IMR-90 (cell line): ENCODE data around the gene ADCY1. TPM values are rescaled to one million over a fixed set of nuclear protein-coding genes. Genes with fewer than 3 reads are reported as not detected.

Experiments used
- ATAC-seq: fragments of 200-7000 bp; cut with Tn5 transposase; 2 replicates; pipeline ENCODE4 v1.9.1; 2020; ENCODE audit warnings: low read depth, mild to moderate bottlenecking, moderate library complexity
- BruUV-seq: library from RNA; stranded (reverse); fragments of 400-500 nt; replicated peaks from 2 replicates; lab custom pipeline; 2021; lab: Mats Ljungman, UMichigan
- CTCF ChIA-PET: fragments of 300-600 bp; formaldehyde crosslinking; extraction: SDS; loops from one replicate; lab custom pipeline; 2021; ENCODE audit warnings: antibody characterized with exemption; lab: Yijun Ruan, JAX
- POLR2A ChIA-PET: fragments of 300-600 bp; sonication (Branson Sonifier 250); formaldehyde crosslinking; loops from one replicate; lab custom pipeline; 2022; ENCODE audit warnings: antibody characterized with exemption; ENCODE audit not compliant: unreplicated experiment; lab: Charles Lee
- DNase-seq: peaks from one replicate; pipeline ENCODE4 v3.0.0; 2013
- H2AFZ ChIP-seq: replicated peaks from 2 replicates; pipeline ENCODE3; 2013; ENCODE audit warnings: low read length, mild to moderate bottlenecking; ENCODE audit not compliant: poor library complexity
- H2AK5ac ChIP-seq: 2 replicates; pipeline ENCODE4 v1.6.1; 2013; ENCODE audit warnings: low read depth, low read length, inconsistent platforms
- H2AK9ac ChIP-seq: replicated peaks from 2 replicates; pipeline ENCODE3; 2013; ENCODE audit warnings: mild to moderate bottlenecking, low read depth, low read length, moderate library complexity; ENCODE audit not compliant: poor library complexity
- H2BK120ac ChIP-seq: 2 replicates; pipeline ENCODE4 v1.6.1; 2013; ENCODE audit warnings: low read depth, low read length, inconsistent platforms
- H2BK15ac ChIP-seq: 3 replicates; pipeline ENCODE4 v1.6.1; 2013; ENCODE audit warnings: low read depth, low read length, inconsistent platforms
- H2BK20ac ChIP-seq: 2 replicates; pipeline ENCODE4 v1.6.1; 2013; ENCODE audit warnings: low read depth, mild to moderate bottlenecking, inconsistent platforms, low read length, moderate library complexity
- H2BK5ac ChIP-seq: 2 replicates; pipeline ENCODE4 v1.6.1; 2013; ENCODE audit warnings: mild to moderate bottlenecking, low read depth, low read length, inconsistent platforms; ENCODE audit not compliant: poor library complexity, severe bottlenecking
- H3K14ac ChIP-seq: replicated peaks from 2 replicates; pipeline ENCODE4 v1.6.1; 2013; ENCODE audit warnings: low read depth, low read length, inconsistent platforms
- H3K18ac ChIP-seq: 2 replicates; pipeline ENCODE4 v1.6.1; 2013; ENCODE audit warnings: low read depth, low read length, control low read depth
- H3K23ac ChIP-seq: 2 replicates; pipeline ENCODE4 v1.6.1; 2013; ENCODE audit warnings: low read depth, low read length, inconsistent platforms
- H3K27ac ChIP-seq: 2 replicates; pipeline ENCODE4 v1.5.1; 2013; ENCODE audit warnings: mild to moderate bottlenecking, control low read depth, low read length; ENCODE audit not compliant: insufficient read depth
- H3K27me3 ChIP-seq: 2 replicates; pipeline ENCODE4 v1.6.1; 2013; ENCODE audit warnings: low read length; ENCODE audit not compliant: control insufficient read depth, insufficient read depth
- H3K36me3 ChIP-seq: 2 replicates; pipeline ENCODE4 v1.6.1; 2013; ENCODE audit warnings: low read length, mixed read lengths; ENCODE audit not compliant: control insufficient read depth, insufficient read depth
- H3K4ac ChIP-seq: 2 replicates; pipeline ENCODE4 v1.6.1; 2013; ENCODE audit warnings: low read depth, low read length, inconsistent platforms
- H3K4me1 ChIP-seq: 2 replicates; pipeline ENCODE4 v1.6.1; 2013; ENCODE audit warnings: low read length, mixed read lengths; ENCODE audit not compliant: control insufficient read depth, insufficient read depth
- H3K4me2 ChIP-seq: 2 replicates; pipeline ENCODE4 v1.6.1; 2013; ENCODE audit warnings: low read depth, mild to moderate bottlenecking, control low read depth, low read length, moderate library complexity
- H3K4me3 ChIP-seq: 2 replicates; pipeline ENCODE4 v1.5.1; 2013; ENCODE audit warnings: low read depth, mild to moderate bottlenecking, control low read depth, low read length, moderate library complexity; ENCODE audit not compliant: insufficient read depth
- H3K56ac ChIP-seq: 2 replicates; pipeline ENCODE4 v1.6.1; 2013; ENCODE audit warnings: low read length, inconsistent platforms; ENCODE audit not compliant: insufficient read depth; ENCODE audit errors: extremely low read depth
- H3K79me1 ChIP-seq, 2 experiments: 2 replicates each; pipeline ENCODE4 v1.6.1; 2013; ENCODE audit warnings: low read length in 2 of 2, inconsistent platforms in 1 of 2, low read depth in 1 of 2
- H3K9ac ChIP-seq: 2 replicates; pipeline ENCODE4 v1.6.1; 2013; ENCODE audit warnings: low read depth, low read length, control low read depth
- H3K9me1 ChIP-seq: 2 replicates; pipeline ENCODE4 v1.6.1; 2013; ENCODE audit warnings: low read length, inconsistent platforms; ENCODE audit not compliant: insufficient read depth
- H3K9me3 ChIP-seq: 2 replicates; pipeline ENCODE4 v1.6.1; 2013; ENCODE audit warnings: low read length; ENCODE audit not compliant: control insufficient read depth, insufficient read depth
- H4K20me1 ChIP-seq: 2 replicates; pipeline ENCODE4 v1.6.1; 2013; ENCODE audit warnings: low read length, inconsistent platforms; ENCODE audit not compliant: insufficient read depth
- H4K5ac ChIP-seq: 2 replicates; pipeline ENCODE4 v1.6.1; 2013; ENCODE audit warnings: mild to moderate bottlenecking, low read depth, low read length, control low read depth
- H4K8ac ChIP-seq, 2 experiments: 2 replicates each; pipeline ENCODE4 v1.6.1; 2013; ENCODE audit warnings: low read depth in 2 of 2, low read length in 2 of 2, control low read depth in 1 of 2, inconsistent platforms in 1 of 2
- H4K91ac ChIP-seq: 2 replicates; pipeline ENCODE4 v1.6.1; 2013; ENCODE audit warnings: low read depth, low read length, inconsistent platforms; ENCODE audit not compliant: insufficient read depth
- BHLHE40 ChIP-seq: fragments of 150-350 bp; IDR thresholded peaks from 2 replicates; pipeline ENCODE4 v1.6.1; 2016; ENCODE audit warnings: mild to moderate bottlenecking, low read depth, low read length
- CEBPB ChIP-seq: IDR thresholded peaks from 2 replicates; pipeline ENCODE4 v1.6.1; 2012; ENCODE audit warnings: low read depth, low read length, improper control_type of control experiment
- CHD1 ChIP-seq: IDR thresholded peaks from 2 replicates; pipeline ENCODE4 v1.6.1; 2012; ENCODE audit warnings: low read depth, low read length, improper control_type of control experiment
- CTCF ChIP-seq: conservative IDR thresholded peaks from 2 replicates; pipeline ENCODE4 v1.5.1; 2012; ENCODE audit warnings: mild to moderate bottlenecking, low read depth, low read length, improper control_type of control experiment
- ELK1 ChIP-seq: fragments of 150-350 bp; IDR thresholded peaks from 2 replicates; pipeline ENCODE4 v1.6.1; 2016; ENCODE audit warnings: low read depth, mild to moderate bottlenecking, low read length, moderate library complexity, borderline replicate concordance
- FOS ChIP-seq: fragments of 150-350 bp; IDR thresholded peaks from 2 replicates; pipeline ENCODE4 v1.6.1; 2016; ENCODE audit warnings: low read depth, low read length
- MAFK ChIP-seq: IDR thresholded peaks from 2 replicates; pipeline ENCODE4 v1.6.1; 2012; ENCODE audit warnings: low read depth, low read length, improper control_type of control experiment
- MAZ ChIP-seq: IDR thresholded peaks from 2 replicates; pipeline ENCODE4 v1.6.1; 2012; ENCODE audit warnings: low read depth, mild to moderate bottlenecking, low read length, improper control_type of control experiment, moderate library complexity, borderline replicate concordance
- MXI1 ChIP-seq: IDR thresholded peaks from 2 replicates; pipeline ENCODE4 v1.6.1; 2012; ENCODE audit warnings: low read depth, mild to moderate bottlenecking, low read length, moderate library complexity, borderline replicate concordance
- NFE2L2 ChIP-seq: fragments of 150-350 bp; IDR thresholded peaks from 2 replicates; pipeline ENCODE4 v1.6.1; 2016; ENCODE audit warnings: low read depth, mild to moderate bottlenecking, low read length
- POLR2A ChIP-seq: IDR thresholded peaks from 2 replicates; pipeline ENCODE4 v1.6.1; 2012; ENCODE audit warnings: mild to moderate bottlenecking, low read depth, low read length
- RAD21 ChIP-seq: IDR thresholded peaks from 2 replicates; pipeline ENCODE4 v1.6.1; 2012; ENCODE audit warnings: low read length, improper control_type of control experiment
- RCOR1 ChIP-seq: IDR thresholded peaks from 2 replicates; pipeline ENCODE4 v1.6.1; 2012; ENCODE audit warnings: mild to moderate bottlenecking, low read length, improper control_type of control experiment; ENCODE audit not compliant: insufficient replicate concordance
- RFX5 ChIP-seq: IDR thresholded peaks from 2 replicates; pipeline ENCODE4 v1.8.0; 2012; ENCODE audit warnings: low read depth, mild to moderate bottlenecking, low read length, moderate library complexity
- SMC3 ChIP-seq: fragments of 150-350 bp; IDR thresholded peaks from 2 replicates; pipeline ENCODE4 v1.6.1; 2016; ENCODE audit warnings: low read depth, mild to moderate bottlenecking, antibody characterized with exemption, low read length, moderate library complexity
- USF2 ChIP-seq: fragments of 150-350 bp; IDR thresholded peaks from 2 replicates; pipeline ENCODE4 v1.6.1; 2017; ENCODE audit warnings: mild to moderate bottlenecking, antibody characterized with exemption, low read length, low read depth
- WGBS, 2 experiments: methylation state at CpG; one replicate each; pipeline versions ENCODE4 v1.1.5 to v1.1.7; 2013; ENCODE audit warnings: missing lambda C conversion rate in 2 of 2; ENCODE audit not compliant: insufficient read length in 1 of 2; ENCODE audit errors: extremely low coverage in 2 of 2; 5-methylcytosine and 5-hydroxymethylcytosine counted together
- dilution Hi-C: fragments of 300-500 bp; cut with HindIII; formaldehyde crosslinking; loops from one replicate; pipeline ENCODE4 v1.14.3; 2018; ENCODE audit warnings: low sequenced_read_pairs; ENCODE audit not compliant: unreplicated experiment
- in situ Hi-C: fragments of 300-500 bp; cut with MboI; formaldehyde crosslinking; loops from 3 replicates; pipeline ENCODE4 v1.14.3; 2019; ENCODE audit warnings: low sequenced_read_pairs, inconsistent platforms, mixed read lengths
- intact Hi-C: fragments of 100-400 bp; cut with micrococcal nuclease; formaldehyde crosslinking; loops from 2 replicates; pipeline ENCODE4 v1.10.0; 2022
- polyA plus RNA-seq, 3 experiments: library from polyadenylated mRNA; depleted of rRNA; stranded (reverse); fragments of >200 nt; gene quantifications; 2 replicates each; pipeline ENCODE4 v1.2.3, GENCODE V29; 2012; ENCODE audit warnings: low replicate concordance in 1 of 3
- total RNA-seq: library from RNA; depleted of rRNA; stranded (reverse); fragments of >200 nt; gene quantifications from 2 replicates; pipeline ENCODE4 v1.2.3, GENCODE V29; 2012

The ADCY1 gene
- total and polyA plus RNA-seq, 2 of the 4 experiments (the other 2 are of a cell fraction), result 0.18 to 0.24 TPM

- Histone ChIP-seq H3K23ac (no peak overlapping the region), H2BK20ac (no peak overlapping the region), H4K5ac (no peak overlapping the region), H4K20me1 (no peaks in the 10 kb centered on the region), H2BK5ac (no peak overlapping the region), H3K18ac (no peak overlapping the region), H4K8ac (no peak overlapping the region), H2AK5ac (no peak overlapping the region), H2BK15ac (no peak overlapping the region), H2AK9ac (no peak overlapping the region), H3K56ac (no peak overlapping the region), H3K27ac (no peak overlapping the region), H2BK120ac (no peak overlapping the region), H3K36me3 (no peaks in the 10 kb centered on the region), H3K14ac (no peak overlapping the region), H2AFZ (no peak overlapping the region), H3K4me2 (no peak overlapping the region), H3K9ac (no peak overlapping the region), H4K91ac (no peak overlapping the region), H3K9me1 (no peaks in the 10 kb centered on the region), H3K79me1 (no peaks in the 10 kb centered on the region), H3K27me3 (no peaks in the 10 kb centered on the region; the same call in 1 of the 2 replicates), H3K4me1 (no peaks in the 10 kb centered on the region), H3K4ac (no peak overlapping the region), H3K9me3 (no peaks in the 10 kb centered on the region; the same call in 1 of the 2 replicates), H3K4me3 (no peak overlapping the region)
- POLR2A ChIA-PET, result no interaction called here
- WGBS, 2 experiments, result no CpG with 5 or more reads among the region's 3 CpGs
- DNase-seq, result no peak
- BruUV-seq, result no TSS peak
- dilution Hi-C loops (no loop called here), in situ Hi-C loops (no loop called here), intact Hi-C loops (no loop called here)
- CTCF ChIA-PET, result no interaction called here
- TF ChIP-seq MAFK (no peak), FOS (no peak), MXI1 (no peak), RFX5 (no peak), CHD1 (no peak), ELK1 (no peak), MAZ (no peak), SMC3 (no peak), BHLHE40 (no peak), CEBPB (no peak), CTCF (no peak), RAD21 (no peak), POLR2A (no peak), NFE2L2 (no peak), RCOR1 (no peak), USF2 (no peak)
- ATAC-seq, result no peak
Observed at GRCh38 chr7:45617166-45617565, 43.0 kb downstream of the ADCY1 start.
